ENCODE results near the gene CHAT. TPM values are rescaled to one million over a fixed set of nuclear protein-coding genes. Genes with fewer than 3 reads are reported as not detected.

CHAT gene
- total RNA-seq, 3 donors from 2014 or later (not counting 1 experiment from before 2014, with no cell fraction given): not detected

GRCh38 chr10:49700997-49701396, 87.2 kb downstream of the CHAT start:
- peaks cover 0 to 6% of the 10 kb centered on the region in 2 donors for H3K27me3 Mint-ChIP-seq (ENCODE audit: low read depth in 2 of 2)
- no peaks in the 10 kb centered on the region for H3K27me3 ChIP-seq (ENCODE audit: control insufficient read depth, insufficient read depth, low read length)
- no peaks in the 10 kb centered on the region for H3K9me3 ChIP-seq (ENCODE audit: control insufficient read depth, insufficient read depth, low read length)
- intact Hi-C loops (cut with micrococcal nuclease): no loop called here
- H3K36me3 ChIP-seq (ENCODE audit: control insufficient read depth, insufficient read depth, low read length): no peaks in the 10 kb centered on the region
- TF ChIP-seq, protein P1, sequence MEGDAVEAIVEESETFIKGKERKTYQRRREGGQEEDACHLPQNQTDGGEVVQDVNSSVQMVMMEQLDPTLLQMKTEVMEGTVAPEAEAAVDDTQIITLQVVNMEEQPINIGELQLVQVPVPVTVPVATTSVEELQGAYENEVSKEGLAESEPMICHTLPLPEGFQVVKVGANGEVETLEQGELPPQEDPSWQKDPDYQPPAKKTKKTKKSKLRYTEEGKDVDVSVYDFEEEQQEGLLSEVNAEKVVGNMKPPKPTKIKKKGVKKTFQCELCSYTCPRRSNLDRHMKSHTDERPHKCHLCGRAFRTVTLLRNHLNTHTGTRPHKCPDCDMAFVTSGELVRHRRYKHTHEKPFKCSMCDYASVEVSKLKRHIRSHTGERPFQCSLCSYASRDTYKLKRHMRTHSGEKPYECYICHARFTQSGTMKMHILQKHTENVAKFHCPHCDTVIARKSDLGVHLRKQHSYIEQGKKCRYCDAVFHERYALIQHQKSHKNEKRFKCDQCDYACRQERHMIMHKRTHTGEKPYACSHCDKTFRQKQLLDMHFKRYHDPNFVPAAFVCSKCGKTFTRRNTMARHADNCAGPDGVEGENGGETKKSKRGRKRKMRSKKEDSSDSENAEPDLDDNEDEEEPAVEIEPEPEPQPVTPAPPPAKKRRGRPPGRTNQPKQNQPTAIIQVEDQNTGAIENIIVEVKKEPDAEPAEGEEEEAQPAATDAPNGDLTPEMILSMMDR (IDR thresholded peaks at IDR 0.05): no peak
- no peak overlapping the region for H3K27ac ChIP-seq (ENCODE audit: low read length)
- H3K36me3 Mint-ChIP-seq: no peaks in the 10 kb centered on the region
- DNase-seq (no peak), ATAC-seq (no peak)
- 11% methylated on average over 3 of the region's 3 CpGs for WGBS (ENCODE audit: insufficient coverage)
- no peaks in the 10 kb centered on the region for H3K4me1 Mint-ChIP-seq
- no peak overlapping the region for H3K4me3 ChIP-seq (ENCODE audit: low read length)
- H3K4me1 ChIP-seq (ENCODE audit: control insufficient read depth, insufficient read depth, low read length): no peaks in the 10 kb centered on the region
- no peaks in the 10 kb centered on the region for H3K9me3 Mint-ChIP-seq
- H3K4me3 Mint-ChIP-seq: no peak overlapping the region
- no peak overlapping the region for H3K27ac Mint-ChIP-seq

- WGBS (ENCODE audit: insufficient coverage): 76% methylated on average over 3 of the region's 3 CpGs
- no peaks in the 10 kb centered on the region for H3K4me1 ChIP-seq (ENCODE audit: control insufficient read depth, insufficient read depth, low read length)
Observed at GRCh38 chr10:49707585-49707984, 93.7 kb downstream of the CHAT start.

DNA sequence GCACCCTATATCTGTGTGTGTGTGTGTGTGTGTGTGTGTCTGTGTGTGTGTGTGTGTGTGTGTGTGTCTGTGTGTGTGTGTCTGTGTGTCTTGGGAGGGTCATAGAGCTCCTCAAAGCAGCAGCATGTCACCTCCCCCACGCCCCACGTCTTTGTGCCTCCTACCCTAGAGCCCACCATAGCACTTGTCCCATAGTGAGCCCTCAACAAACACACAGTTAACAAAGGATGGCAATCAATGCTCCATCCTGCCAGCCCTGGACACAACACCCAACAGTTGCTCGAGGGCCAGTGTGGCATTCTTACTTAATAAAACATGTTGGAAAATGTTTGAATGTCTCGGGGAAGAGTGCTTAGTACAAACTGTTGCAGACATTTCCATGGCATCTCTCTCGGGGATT, 96.1 kb downstream of the CHAT start:
- DNase-seq (no peak), ATAC-seq (no peak)
- Mint-ChIP-seq H3K36me3 (no peaks in the 10 kb centered on the region), H3K9me3 (peaks cover 0 to 3% of the 10 kb centered on the region in 2 donors), H3K27ac (no peak overlapping the region), H3K4me1 (no peaks in the 10 kb centered on the region), H3K27me3 (ENCODE audit: low read depth in 2 of 2) (peaks cover 0 to 7% of the 10 kb centered on the region in 2 donors), H3K4me3 (no peak overlapping the region)
- H3K4me1 ChIP-seq (ENCODE audit: control insufficient read depth, insufficient read depth, low read length): no peaks in the 10 kb centered on the region
- intact Hi-C loops (cut with micrococcal nuclease): no loop called here
- WGBS (ENCODE audit: insufficient coverage): 59% methylated on average over 5 of the region's 5 CpGs
- H3K27me3 ChIP-seq (ENCODE audit: control insufficient read depth, insufficient read depth, low read length): no peaks in the 10 kb centered on the region
- no peak overlapping the region for H3K4me3 ChIP-seq (ENCODE audit: low read length)
- H3K9me3 ChIP-seq (ENCODE audit: control insufficient read depth, insufficient read depth, low read length): no peaks in the 10 kb centered on the region
- H3K36me3 ChIP-seq (ENCODE audit: control insufficient read depth, insufficient read depth, low read length): no peaks in the 10 kb centered on the region
- H3K27ac ChIP-seq (ENCODE audit: low read length): no peak overlapping the region
- TF ChIP-seq, protein P1 (IDR thresholded peaks at IDR 0.05): no peak

More at GRCh38 chr10:49707585-49707984, 93.7 kb downstream of the CHAT start:
- TF ChIP-seq, protein P1 (IDR thresholded peaks at IDR 0.05): no peak
- Histone ChIP-seq H3K27me3 (ENCODE audit: control insufficient read depth, insufficient read depth, low read length) (no peaks in the 10 kb centered on the region), H3K4me3 (ENCODE audit: low read length) (no peak overlapping the region), H3K36me3 (ENCODE audit: control insufficient read depth, insufficient read depth, low read length) (no peaks in the 10 kb centered on the region), H3K27ac (ENCODE audit: low read length) (no peak overlapping the region), H3K9me3 (ENCODE audit: control insufficient read depth, insufficient read depth, low read length) (no peaks in the 10 kb centered on the region)
- no peak overlapping the region for H3K27ac Mint-ChIP-seq
- intact Hi-C loops (cut with micrococcal nuclease): no loop called here
- no peaks in the 10 kb centered on the region for H3K36me3 Mint-ChIP-seq
- DNase-seq (no peak), ATAC-seq (no peak)
- H3K27me3 Mint-ChIP-seq (ENCODE audit: low read depth in 2 of 2): peaks cover 0 to 13% of the 10 kb centered on the region in 2 donors
- no peaks in the 10 kb centered on the region for H3K9me3 Mint-ChIP-seq
- H3K4me1 Mint-ChIP-seq: no peaks in the 10 kb centered on the region
- no peak overlapping the region for H3K4me3 Mint-ChIP-seq

- H3K9me3 Mint-ChIP-seq: peaks cover 0 to 3% of the 10 kb centered on the region in 2 donors
- intact Hi-C loops (cut with micrococcal nuclease): no loop called here
- Histone ChIP-seq H3K4me3 (ENCODE audit: low read length) (no peak overlapping the region), H3K27me3 (ENCODE audit: control insufficient read depth, insufficient read depth, low read length) (no peaks in the 10 kb centered on the region), H3K4me1 (ENCODE audit: control insufficient read depth, insufficient read depth, low read length) (no peaks in the 10 kb centered on the region), H3K36me3 (ENCODE audit: control insufficient read depth, insufficient read depth, low read length) (no peaks in the 10 kb centered on the region), H3K9me3 (ENCODE audit: control insufficient read depth, insufficient read depth, low read length) (no peaks in the 10 kb centered on the region), H3K27ac (ENCODE audit: low read length) (no peak overlapping the region)
- DNase-seq (no peak), ATAC-seq (no peak)
- no peaks in the 10 kb centered on the region for H3K4me1 Mint-ChIP-seq
- peaks cover 0 to 7% of the 10 kb centered on the region in 2 donors for H3K27me3 Mint-ChIP-seq (ENCODE audit: low read depth in 2 of 2)
- no peak overlapping the region for H3K4me3 Mint-ChIP-seq
- TF ChIP-seq, protein P1 (IDR thresholded peaks at IDR 0.05): no peak
- no peaks in the 10 kb centered on the region for H3K36me3 Mint-ChIP-seq
- H3K27ac Mint-ChIP-seq: no peak overlapping the region
- WGBS (ENCODE audit: insufficient coverage): 79% methylated on average over 6 of the region's 6 CpGs
Observed at GRCh38 chr10:49710966-49711365, 97.1 kb downstream of the CHAT start.
